GM21381 (cell line): ENCODE results near the gene FRZB.
"Not testable (repeated sequence)": the region's sequence is repeated elsewhere in the genome, so short reads cannot be mapped to it uniquely, and the experiment has no call there.

Experiments
- ATAC-seq: cut with Tn5 transposase; IDR thresholded peaks from one replicate; pipeline ENCODE4 v1.9.1; 2021; ENCODE audit warnings: mild to moderate bottlenecking, moderate library complexity; ENCODE audit not compliant: unreplicated experiment

The FRZB gene

DNA sequence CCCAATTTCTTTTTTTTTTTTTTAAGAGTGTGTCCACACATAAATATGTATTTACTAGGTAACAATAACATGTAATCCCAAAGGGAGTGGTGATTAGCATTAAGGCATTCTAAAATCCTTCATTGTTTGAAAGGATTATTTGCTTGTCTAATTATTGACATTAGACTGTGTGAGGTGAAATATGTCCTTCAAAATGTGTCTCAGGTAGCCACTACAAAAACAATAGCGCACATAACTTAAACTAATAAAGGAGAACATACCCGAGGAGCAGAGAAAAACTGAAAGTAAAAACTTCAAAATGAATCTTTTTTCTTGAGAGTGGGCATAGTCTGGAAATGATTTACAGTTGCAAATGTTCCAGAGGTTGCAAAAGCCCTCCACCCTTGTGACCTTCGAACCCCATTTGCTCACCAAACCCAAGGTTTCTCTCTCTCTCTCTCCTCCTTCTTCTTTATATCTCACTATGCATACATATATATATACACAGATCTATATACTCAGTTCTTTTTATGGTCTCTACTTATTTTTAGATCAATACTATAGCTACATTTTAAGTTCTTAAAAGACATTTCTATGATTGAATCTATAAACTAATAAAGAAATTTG lies 24.4 kb upstream of the FRZB start:
- ATAC-seq: no peak

DNA sequence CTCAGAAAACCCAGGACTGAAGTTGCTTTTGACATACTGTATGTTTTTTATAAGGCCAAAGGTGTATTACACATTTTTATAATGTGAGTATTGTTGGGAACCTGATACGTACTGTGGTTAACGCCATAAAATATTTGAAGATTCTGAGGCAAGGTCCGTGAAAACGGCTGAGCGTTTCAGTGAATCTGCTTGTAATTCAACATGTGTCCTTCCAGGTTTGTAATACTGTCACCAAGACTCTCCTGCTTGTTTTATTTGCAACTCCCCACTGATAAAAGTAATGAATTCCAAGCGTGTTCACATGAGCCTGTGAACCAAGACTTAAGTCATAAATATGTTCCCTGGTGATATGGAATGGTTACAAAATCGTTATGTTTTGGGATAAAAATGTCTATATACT lies 23.9 kb upstream of the FRZB start:
- ATAC-seq: no peak

DNA sequence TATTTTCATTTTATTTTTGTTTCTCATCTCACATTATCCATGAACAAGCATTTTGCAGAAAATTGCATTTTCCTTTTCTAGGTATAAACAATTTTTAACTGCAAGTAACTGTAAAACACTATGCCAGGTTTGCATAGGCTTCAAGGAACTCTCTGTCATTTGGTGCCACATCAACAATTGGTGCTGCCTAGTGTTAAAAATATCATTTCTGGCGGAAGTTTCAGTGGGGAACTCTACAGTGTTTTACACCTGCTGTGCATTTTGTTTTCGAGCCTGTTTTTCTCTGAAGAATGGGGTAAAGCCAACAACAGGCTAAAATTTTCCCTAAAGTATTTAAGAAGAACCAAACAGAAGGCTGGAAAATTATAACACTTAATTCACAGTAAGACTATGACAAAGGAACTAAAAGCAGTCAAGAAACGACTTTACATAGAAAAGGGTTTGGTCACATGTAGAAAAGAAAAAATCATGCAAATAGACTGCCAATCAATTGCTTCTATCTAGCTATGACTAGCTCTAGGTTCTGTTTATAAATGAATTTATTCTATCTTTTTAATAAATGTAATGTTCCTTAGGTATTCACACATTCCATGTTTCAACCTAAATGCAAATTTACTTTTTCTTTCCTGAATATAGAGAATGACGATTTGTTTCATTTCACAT lies 21.4 kb upstream of the FRZB start:
- ATAC-seq: no peak

DNA sequence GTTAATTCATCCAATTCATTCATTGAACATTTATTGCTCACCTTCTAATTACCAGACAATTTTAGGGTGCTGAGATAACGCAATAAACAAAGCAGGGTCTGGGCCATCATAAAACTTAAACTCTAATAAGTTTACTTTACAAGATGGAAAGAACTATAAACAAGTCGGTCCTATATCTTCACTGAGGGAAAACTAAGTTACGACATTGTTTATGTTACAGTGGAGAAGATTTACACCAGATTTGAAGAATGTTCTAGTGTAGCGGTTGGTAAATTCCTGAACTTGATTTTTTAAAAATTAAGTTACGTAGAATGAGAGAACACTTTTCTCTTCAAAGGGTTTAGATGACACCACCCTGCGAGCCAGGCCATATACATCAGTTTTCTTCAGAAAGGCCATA lies 20.7 kb upstream of the FRZB start:
- ATAC-seq: no peak

DNA sequence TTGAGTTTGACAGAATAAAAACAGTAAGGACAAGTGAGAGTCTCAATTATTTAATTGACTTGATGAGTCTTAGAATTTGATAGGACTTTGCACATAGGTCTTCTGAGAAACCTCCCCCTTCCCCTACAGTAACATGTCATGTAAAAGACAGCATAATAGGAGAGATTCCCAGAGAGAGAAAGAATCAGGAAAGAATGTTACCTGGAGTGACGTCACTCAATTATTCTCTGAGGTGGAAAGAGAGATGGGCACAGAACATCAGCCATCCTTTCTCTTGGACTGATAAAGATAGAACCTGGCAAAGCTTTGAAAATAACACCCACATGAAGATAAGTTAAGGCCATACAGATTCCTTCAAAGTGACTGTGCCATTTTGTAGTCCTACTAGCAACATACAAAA lies 19.3 kb upstream of the FRZB start:
- ATAC-seq: no peak

DNA sequence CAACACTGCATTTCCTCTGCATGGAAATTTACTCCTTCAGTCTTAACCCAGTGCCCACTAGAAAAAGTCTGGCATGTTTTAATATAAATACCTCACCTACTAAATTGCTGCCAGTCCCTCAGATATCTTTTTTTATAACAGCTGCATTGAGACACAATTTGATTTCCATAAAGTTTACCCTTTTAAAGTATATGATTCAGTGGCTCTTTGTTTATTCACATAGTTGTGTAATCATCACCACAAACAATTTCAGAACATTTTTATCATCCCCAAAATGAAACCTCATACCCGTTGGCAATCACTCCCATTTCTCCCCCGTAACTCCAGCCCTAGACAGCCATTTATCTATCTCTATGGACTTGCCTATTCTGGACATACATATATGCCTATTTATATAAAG lies 17.0 kb upstream of the FRZB start:
- no peak for ATAC-seq

DNA sequence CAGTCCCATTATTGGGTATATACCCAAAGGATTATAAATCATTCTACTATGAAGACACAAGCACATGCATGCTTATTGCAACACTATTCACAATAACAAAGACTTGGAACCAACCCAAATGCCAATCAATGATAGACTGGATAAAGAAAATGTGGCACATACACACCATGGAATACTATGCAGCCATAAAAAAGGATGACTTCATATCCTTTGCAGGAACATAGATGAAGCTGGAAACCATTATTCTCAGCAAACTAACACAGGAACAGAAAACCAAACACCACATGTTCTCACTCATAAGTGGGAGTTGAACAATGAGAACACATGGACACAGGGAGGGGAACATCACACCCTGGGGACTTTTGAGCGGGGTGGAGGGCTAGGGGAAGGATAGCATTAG lies 13.7 kb upstream of the FRZB start:
- ATAC-seq: not testable (repeated sequence)

DNA sequence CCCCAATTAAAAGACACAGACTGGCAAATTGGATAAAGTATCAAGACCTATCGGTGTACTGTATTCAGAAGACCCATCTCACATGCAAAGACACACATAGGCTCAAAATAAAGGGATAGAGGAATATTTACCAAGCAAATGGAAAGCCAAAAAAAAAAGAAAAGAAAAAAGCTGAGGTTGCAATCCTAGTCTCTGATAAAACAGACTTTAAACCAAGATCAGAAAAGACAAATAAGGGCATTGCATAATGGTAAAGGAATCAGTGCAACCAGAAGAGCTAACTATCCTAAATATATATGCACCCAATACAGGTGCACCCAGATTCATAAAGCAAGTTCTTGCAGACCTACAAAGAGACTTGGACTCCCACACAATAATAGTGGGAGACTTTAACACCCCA lies 10.2 kb upstream of the FRZB start:
- not testable (repeated sequence) for ATAC-seq

DNA sequence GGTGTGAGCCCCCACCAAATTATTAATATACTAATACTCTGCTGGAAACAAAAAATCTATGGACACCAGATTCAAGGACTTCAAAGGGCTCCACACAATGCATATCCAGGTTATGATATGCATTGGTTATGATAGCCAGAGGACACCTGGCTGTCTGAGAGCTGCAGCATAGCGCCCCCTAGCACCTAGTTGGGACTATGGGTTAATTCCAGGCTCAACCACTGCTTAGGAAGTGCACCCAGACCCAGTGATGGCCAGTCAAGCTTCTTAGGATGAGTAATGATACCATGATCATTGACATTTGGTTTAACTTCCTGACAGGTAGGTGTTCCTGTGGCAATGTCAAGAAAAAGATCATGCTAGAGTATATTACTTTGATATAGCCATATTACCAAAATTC lies 3.8 kb upstream of the FRZB start:
- no peak for ATAC-seq

DNA sequence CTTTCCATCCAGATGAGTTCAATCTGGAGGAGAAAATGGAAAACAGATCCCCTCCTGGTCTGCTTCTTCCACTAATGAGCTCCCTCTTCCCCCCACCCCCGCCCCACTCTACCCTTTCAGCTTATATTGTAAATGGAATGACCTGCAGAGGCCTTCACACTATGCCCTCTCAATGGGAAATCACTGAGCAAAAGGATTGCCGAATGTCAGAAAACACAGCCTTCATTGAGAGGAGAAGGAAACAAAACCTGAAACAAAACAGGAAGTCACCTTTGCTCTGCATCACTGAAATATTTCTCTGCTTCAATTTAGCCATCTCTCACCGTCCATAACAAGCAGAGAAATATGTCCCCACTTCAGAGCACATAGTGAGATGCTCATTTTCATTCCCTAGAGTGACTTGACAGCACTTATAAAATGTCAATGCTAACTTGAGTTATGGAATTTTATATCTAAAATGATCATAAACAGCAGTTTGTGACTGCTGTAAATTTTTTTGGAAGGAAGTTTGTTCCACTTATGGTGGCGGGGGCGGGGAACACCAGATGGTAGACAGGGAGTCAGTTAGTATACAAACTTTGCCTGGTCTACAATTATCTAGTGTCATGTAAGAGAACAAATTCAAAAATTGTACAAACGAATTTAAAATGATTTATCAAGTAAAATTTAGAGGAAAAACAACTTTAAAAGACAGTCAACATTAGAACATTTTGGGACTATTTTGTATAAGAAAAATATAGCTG lies 1.8 kb upstream of the FRZB start:
- no peak for ATAC-seq

DNA sequence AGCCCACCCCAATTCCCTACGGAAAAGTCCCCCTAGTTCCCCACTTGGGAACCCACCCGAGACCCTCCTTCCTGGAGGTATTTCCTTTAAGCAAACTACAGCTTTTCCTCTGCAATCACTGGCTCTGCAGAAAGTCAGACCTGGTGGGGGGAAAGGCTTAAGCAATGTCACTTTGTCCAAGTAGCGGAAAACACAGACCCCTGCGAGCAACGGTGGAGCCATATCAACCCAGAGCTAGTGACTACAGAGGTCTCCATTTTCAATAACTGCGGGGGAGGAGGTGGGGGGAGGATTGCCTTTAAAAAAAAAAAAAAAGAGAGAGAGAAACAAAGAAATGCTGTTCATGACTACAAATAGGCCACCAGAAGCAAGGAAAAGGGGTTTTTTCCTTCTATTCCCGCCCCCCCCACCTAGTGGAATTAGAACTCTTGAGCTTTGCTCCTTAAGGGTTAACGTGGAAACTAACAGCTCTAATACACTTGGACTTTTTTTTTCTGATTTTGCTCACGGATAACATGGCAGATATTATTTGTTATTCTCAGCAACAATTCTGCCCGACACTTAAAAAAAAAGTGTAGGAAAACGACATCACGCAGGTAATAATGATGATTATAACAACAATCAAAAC lies 1.1 kb upstream of the FRZB start:
- ATAC-seq: no peak

DNA sequence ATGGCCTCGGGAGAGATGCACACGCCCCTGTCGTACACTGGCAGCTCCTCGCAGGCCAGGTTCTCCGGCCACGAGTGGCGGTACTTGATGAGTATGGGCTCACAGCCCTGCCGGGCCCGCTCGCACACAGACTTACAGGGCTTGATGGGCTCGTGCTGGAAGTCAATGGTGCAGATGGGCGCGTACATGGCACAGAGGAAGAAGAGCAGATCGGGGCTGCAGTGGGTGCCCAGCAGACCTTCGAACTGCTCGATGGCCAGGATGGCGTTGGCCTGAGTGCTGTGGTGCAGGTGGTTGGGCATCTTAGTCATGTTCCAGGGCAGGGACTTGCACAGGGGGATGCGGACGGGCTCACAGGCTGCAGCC lies 359 bp downstream of the FRZB start:
- ATAC-seq: no peak

DNA sequence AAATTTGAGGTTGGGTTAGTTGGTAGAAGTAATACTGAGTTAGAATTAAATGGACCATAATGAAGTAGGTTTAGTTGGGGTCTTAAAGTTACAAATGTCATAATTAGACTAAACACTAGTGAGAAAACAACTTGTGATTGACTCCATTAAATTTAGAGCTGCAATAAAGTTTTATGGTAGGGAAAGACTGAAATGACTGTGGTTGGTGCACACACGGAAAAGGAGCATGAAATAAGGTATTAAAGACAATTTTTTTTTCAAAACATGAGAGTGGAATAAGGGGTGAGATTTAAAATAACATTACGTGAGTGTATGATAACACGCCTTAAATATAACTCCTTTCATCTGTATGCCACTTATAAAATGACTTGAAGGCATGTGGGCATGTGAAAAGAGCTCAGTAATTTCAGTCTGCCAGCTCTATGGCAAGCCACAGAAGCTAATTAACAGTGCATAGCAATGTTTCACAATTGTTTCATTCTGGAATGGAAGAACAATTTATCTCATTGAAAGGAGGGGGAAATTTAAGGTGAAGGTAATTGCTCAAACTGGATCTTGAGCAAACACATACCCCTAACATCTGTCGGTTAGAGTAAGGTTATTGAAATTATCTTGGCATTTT lies 1.4 kb downstream of the FRZB start:
- ATAC-seq: no peak

DNA sequence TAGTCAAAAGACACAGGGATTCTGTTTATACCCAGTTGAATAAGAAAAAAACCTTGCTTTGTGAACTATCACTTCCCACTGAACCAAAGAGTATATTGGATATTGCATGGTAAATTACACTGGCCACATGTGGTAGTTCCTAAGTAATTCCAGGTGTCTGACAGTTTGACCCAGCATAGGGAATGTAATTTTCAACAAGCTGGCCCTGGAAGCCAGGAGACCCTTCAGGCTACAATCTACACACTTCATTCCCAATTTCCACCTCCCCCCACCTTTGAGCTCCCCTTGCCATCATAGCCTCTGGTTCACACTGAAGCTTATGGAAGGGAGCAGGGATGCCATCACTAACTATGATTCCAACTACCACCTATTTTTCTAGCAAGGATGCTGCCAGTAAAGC lies 2.8 kb downstream of the FRZB start:
- ATAC-seq: no peak

DNA sequence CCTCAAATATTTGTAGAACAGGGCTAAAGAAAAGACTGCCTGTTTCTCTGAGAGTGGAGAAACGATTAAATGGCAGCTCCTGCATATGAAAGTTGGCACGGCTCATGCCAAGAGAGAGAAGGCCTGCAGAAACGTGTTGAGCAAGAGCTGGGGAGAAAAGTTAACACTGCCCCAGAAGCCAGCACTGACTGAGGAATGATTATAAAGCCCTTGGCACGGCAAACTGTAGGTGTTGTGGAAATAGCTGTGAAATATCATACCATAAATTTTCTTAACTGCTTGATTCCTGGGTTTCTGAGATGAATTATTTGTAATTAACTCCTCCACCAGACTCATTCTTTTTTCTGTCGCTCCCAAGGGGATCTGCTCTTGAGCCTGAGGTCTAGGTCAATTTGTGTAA lies 4.3 kb downstream of the FRZB start:
- ATAC-seq: no peak

DNA sequence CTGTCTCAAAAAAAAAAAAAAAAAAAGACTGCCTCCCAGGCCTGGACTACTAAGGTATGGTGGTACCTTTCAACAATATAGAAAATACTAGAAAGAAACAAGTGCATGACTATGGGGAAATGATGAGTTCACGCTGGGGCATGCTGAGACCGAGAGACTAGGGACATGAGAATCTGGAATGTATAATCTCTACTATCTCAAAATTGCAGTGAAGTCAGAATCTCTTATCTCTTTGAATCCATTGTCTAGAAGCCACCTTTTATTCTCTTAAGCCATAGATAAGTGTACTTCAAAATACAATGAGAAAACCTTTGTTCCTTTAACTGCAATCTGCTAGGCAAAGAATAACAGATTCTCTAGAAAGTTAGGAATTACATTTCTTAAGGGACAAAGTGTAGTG lies 5.6 kb downstream of the FRZB start:
- no peak for ATAC-seq

DNA sequence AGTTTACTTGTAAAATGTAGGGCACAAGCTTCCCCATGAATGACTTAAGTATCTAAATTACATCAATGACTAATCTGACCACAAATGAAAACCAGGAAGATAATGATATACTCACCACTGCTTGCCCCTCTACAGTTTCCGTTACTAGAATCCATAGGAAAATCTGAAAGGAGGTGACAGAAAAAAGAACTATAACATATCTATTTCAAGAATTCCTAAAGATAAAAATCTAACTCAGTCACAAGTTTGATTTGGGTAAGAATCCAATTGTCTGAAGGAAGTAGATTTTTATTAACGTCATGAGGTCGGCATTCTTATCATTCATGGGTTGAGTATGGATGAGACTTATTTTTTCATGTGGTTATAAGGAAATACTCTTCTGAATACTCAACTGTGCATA lies 7.8 kb downstream of the FRZB start:
- no peak for ATAC-seq

DNA sequence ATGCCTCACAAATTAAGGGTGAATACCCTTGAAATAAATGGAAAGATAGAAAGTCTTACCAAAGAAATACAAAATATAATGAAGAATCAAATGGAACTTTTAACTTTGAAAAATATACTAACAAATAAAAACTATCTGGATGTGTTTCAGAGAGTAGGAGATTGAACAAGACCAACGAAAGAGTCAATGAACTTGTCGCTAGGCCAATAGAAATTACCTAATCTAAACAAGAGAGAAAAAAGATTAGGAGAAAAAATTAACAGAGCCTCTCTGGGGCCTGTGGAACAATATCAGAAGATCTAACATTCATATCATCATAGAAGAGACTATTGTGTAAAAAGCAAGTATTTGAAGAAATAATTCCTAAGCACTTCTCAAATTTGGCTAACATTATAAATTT lies 11.1 kb downstream of the FRZB start:
- no peak for ATAC-seq

DNA sequence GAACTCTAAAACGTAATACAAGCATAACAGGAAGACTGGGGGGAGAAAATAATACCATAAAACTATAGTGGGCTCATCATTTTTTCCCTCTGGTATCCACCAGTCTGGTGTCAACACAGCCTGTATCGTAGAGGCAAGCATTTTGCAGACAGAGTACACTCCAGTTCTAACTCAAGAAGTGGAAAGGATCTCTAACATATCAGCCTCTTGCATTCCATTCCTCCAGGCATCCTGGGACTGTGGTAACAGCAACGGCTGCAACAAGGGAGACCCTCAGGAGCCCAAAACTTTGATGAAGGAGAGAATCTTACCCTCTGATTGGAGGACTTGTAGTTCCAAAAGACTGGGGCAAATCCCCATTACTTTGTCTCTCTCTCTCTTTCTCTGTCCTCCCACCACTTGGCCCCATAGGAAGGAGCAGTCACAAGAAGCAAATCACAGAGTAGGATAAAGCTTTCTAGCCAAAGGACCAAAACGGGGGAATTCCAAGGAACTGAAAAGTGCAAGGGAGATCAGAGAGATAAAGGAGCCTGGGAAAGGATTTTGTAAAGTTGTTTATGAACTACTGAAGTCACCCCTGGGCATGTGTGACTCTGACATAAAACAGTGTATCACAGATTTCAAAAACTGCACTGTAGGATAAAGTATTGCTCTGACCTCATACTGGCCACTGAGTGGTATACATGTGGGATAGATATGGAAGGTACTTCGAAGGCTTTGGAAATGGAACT lies 11.9 kb downstream of the FRZB start:
- ATAC-seq: no peak

DNA sequence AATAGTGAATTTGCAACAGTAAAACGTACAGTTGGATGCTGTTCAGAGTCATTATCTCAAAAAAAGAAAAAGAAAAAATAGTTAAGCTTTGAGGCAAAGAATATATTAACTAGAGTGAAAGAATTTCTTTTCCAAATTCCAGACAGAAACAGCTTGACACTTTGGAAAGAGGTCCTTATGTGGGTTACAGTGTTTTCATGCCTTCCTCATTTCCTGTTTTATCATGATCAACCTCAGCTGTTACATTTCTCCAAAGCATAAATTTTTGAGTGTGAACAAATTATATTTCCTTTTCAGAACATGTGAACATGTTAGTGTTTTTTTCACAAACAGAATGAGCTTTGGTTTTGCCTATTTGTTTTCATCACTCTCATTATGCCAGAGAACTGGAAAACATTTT lies 13.6 kb downstream of the FRZB start:
- no peak for ATAC-seq

DNA sequence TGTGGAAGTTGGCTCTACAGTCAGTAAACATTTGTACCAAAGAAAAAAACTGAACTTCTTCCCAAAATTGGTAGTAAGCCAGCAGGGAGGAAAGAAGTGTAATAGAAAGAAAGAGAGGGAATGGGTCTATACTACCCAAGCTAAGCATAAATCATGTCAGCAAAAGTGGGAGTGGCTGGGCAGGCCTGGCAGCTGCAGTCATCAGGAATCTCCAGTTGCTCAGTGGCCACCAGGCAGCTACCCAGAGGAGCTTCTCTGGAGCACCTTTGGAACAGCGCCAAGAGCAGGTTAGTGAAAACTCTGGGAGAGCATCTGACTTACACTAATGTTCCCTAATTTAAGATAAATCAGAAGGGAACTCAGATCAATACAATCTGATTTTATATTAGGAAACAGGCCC lies 14.3 kb downstream of the FRZB start:
- no peak for ATAC-seq
